NAMALWA (cell line): ENCODE results near the gene MTNR1A.
A peak's percentile ranks its signal among the peaks of the same experiment; 100 is the strongest.

Source experiments
- DNase-seq: peaks from one replicate; pipeline ENCODE4 v3.0.0-alpha.2; 2015; ENCODE audit warnings: low spot score

MTNR1A gene

GRCh38 chr4:186554914-186555827 is at the start of gene MTNR1A:
Gene MTNR1A, minus strand, starts transcription at chr4:186555567. Its CDS starts 202 bp downstream, at chr4:186555365.
- DNase-seq, result no peak

GRCh38 chr4:186604124-186604807 is 48.9 kb upstream of the MTNR1A start:
- DNase-seq, result no peak

- no peak for DNase-seq
These were observed 47.6 kb upstream of the MTNR1A start for GRCh38 chr4:186602978-186603377.

GRCh38 chr4:186599483-186599882 is 44.1 kb upstream of the MTNR1A start:
- DNase-seq, result no peak

GRCh38 chr4:186598686-186599085 is 43.3 kb upstream of the MTNR1A start:
- no peak for DNase-seq

GRCh38 chr4:186596850-186597390 is 41.6 kb upstream of the MTNR1A start:
- no peak for DNase-seq

- no peak for DNase-seq
These were observed 41.0 kb upstream of the MTNR1A start for GRCh38 chr4:186596346-186596745.

GRCh38 chr4:186593587-186593973 is 38.2 kb upstream of the MTNR1A start:
- no peak for DNase-seq

- no peak for DNase-seq
These were observed 37.7 kb upstream of the MTNR1A start for GRCh38 chr4:186592966-186593586.

GRCh38 chr4:186592445-186592844 is 37.1 kb upstream of the MTNR1A start:
- DNase-seq, result no peak

- DNase-seq, result no peak
These were observed 36.3 kb upstream of the MTNR1A start for GRCh38 chr4:186591651-186592050.

- DNase-seq, result no peak
These were observed 33.1 kb upstream of the MTNR1A start for GRCh38 chr4:186588503-186588902.

GRCh38 chr4:186587416-186588018 is 32.1 kb upstream of the MTNR1A start:
- peak; percentile 62 for DNase-seq

- DNase-seq, result no peak
These were observed 30.8 kb upstream of the MTNR1A start for GRCh38 chr4:186586205-186586604.

GRCh38 chr4:186584912-186585311 is 29.5 kb upstream of the MTNR1A start:
- DNase-seq, result no peak

GRCh38 chr4:186581421-186581820 is 26.1 kb upstream of the MTNR1A start:
- DNase-seq, result no peak

- DNase-seq, result no peak
These were observed 25.3 kb upstream of the MTNR1A start for GRCh38 chr4:186580669-186581068.

GRCh38 chr4:186570193-186570996 is 15.0 kb upstream of the MTNR1A start:
- DNase-seq, result no peak

GRCh38 chr4:186569533-186570192 is 14.3 kb upstream of the MTNR1A start:
- no peak for DNase-seq

GRCh38 chr4:186566068-186566467 is 10.7 kb upstream of the MTNR1A start:
- no peak for DNase-seq

GRCh38 chr4:186563761-186564160 is 8.4 kb upstream of the MTNR1A start:
- no peak for DNase-seq
